Tibial artery (tissue), 4 donors: Measurements from ENCODE around the gene PRDM9.

Source experiments
- DNase-seq, 2 donors: peaks; one replicate each; pipeline ENCODE4 v3.0.0-alpha.2; 2019
- H3K27ac ChIP-seq, 2 donors: fragments of 200-600 bp; sonication (generic) in 1 of 2; 1 replicate in 1 of 2; 2 replicates in 1 of 2; pipeline ENCODE4 v1.5.1; 2018 to 2019; ENCODE audit warnings: mild to moderate bottlenecking in 1 of 2
- H3K27me3 ChIP-seq, 2 donors: fragments of 200-600 bp; sonication (generic) in 1 of 2; one replicate each; pipeline versions ENCODE4 v1.5.1 to v1.6.0; 2016 to 2019
- H3K36me3 ChIP-seq, 3 donors: fragments of 200-600 bp; sonication (generic) in 2 of 3; one replicate each; pipeline ENCODE4 v1.5.1; 2016 to 2019; ENCODE audit warnings: mild to moderate bottlenecking in 2 of 3
- H3K4me1 ChIP-seq, 4 donors: fragments of 200-600 bp; sonication (generic) in 2 of 4; 1 replicate in 3 of 4; 2 replicates in 1 of 4; pipeline ENCODE4 v1.5.1; 2016 to 2019
- H3K4me3 ChIP-seq, 2 donors: fragments of 200-600 bp; sonication (generic) in 1 of 2; 1 replicate in 1 of 2; 2 replicates in 1 of 2; pipeline ENCODE4 v1.5.1; 2018 to 2019; ENCODE audit warnings: mild to moderate bottlenecking in 2 of 2
- H3K9me3 ChIP-seq, 3 donors: fragments of 200-600 bp; sonication (generic) in 1 of 3; one replicate each; pipeline ENCODE4 v1.5.1; 2016 to 2019
- intact Hi-C: fragments of 100-400 bp; cut with DNase I; formaldehyde crosslinking; loops from one replicate; pipeline ENCODE4 v1.15.0; 2023; ENCODE audit warnings: low total_unique reads
- TF ChIP-seq, protein P1 (sequence below), 2 experiments: fragments of 200-600 bp in 1 of 2; fragments of 450-650 bp in 1 of 2; IDR thresholded peaks; one replicate each; pipeline ENCODE4 v1.5.1; 2017 to 2019; ENCODE audit warnings: antibody characterized with exemption in 2 of 2, mild to moderate bottlenecking in 1 of 2, moderate library complexity in 1 of 2

The PRDM9 gene

DNA sequence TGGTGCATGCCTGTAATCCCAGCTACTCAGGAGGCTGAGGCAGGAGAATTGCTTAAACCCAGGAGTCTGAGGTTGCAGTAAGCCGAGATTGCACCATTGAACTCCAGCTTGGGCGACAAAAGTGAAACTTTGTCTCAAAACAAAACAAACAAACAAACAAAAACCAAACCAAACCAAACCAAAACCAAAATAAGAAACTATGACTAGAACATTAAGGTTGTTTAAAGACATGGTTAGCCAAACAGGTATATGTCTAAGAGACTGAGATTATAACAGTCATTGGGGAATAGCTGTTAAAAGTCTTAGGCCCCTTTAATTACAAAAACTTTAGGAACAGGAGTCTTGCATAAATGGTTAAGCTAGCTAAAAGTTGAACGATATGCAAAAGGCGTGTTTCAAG is 63.6 kb downstream of the PRDM9 start:
- Histone ChIP-seq H3K36me3 (no peaks in the 10 kb centered on the region), H3K4me3 (no peak overlapping the region), H3K9me3 (no peaks in the 10 kb centered on the region), H3K27ac (no peak overlapping the region), H3K4me1 (no peaks in the 10 kb centered on the region), H3K27me3 (no peaks in the 10 kb centered on the region)
- no peak for DNase-seq
- intact Hi-C loops: no loop called here
- TF ChIP-seq, protein P1, sequence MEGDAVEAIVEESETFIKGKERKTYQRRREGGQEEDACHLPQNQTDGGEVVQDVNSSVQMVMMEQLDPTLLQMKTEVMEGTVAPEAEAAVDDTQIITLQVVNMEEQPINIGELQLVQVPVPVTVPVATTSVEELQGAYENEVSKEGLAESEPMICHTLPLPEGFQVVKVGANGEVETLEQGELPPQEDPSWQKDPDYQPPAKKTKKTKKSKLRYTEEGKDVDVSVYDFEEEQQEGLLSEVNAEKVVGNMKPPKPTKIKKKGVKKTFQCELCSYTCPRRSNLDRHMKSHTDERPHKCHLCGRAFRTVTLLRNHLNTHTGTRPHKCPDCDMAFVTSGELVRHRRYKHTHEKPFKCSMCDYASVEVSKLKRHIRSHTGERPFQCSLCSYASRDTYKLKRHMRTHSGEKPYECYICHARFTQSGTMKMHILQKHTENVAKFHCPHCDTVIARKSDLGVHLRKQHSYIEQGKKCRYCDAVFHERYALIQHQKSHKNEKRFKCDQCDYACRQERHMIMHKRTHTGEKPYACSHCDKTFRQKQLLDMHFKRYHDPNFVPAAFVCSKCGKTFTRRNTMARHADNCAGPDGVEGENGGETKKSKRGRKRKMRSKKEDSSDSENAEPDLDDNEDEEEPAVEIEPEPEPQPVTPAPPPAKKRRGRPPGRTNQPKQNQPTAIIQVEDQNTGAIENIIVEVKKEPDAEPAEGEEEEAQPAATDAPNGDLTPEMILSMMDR (IDR thresholded peaks at IDR 0.05): no peak
